PC-3 (cell line): ENCODE results near the gene MSH3.

Experiments
- CTCF ChIP-seq: fragments of 300-600 bp; sonication (generic); conservative IDR thresholded peaks from 2 replicates; pipeline ENCODE4 v1.5.1; 2017; ENCODE audit warnings: antibody characterized with exemption, low read depth, mild to moderate bottlenecking, low read length
- EZH2 ChIP-seq: fragments of 300-600 bp; sonication (generic); IDR thresholded peaks from one replicate; pipeline ENCODE4 v1.6.1; 2017; ENCODE audit warnings: antibody characterized with exemption, mild to moderate bottlenecking, low read length; ENCODE audit not compliant: unreplicated experiment
- EZH2phosphoT487 ChIP-seq: fragments of 300-600 bp; sonication (generic); IDR thresholded peaks from 2 replicates; pipeline ENCODE4 v1.6.1; 2018; ENCODE audit warnings: mild to moderate bottlenecking, antibody characterized with exemption, low read length, borderline replicate concordance

- TF ChIP-seq CTCF (no peak), EZH2 (no peak), EZH2phosphoT487 (no peak)
These were observed 106.7 kb downstream of the MSH3 start for GRCh38 chr5:80761176-80761575.
